HTERT RPE-1 (cell line): Measurements from ENCODE around the gene DARS1.

Source experiments
- in situ Hi-C: fragments of 300-500 bp; cut with MboI; formaldehyde crosslinking; loops from 4 replicates; pipeline ENCODE4 v1.14.3; 2020; ENCODE audit warnings: low sequenced_read_pairs

DARS1 gene

DNA sequence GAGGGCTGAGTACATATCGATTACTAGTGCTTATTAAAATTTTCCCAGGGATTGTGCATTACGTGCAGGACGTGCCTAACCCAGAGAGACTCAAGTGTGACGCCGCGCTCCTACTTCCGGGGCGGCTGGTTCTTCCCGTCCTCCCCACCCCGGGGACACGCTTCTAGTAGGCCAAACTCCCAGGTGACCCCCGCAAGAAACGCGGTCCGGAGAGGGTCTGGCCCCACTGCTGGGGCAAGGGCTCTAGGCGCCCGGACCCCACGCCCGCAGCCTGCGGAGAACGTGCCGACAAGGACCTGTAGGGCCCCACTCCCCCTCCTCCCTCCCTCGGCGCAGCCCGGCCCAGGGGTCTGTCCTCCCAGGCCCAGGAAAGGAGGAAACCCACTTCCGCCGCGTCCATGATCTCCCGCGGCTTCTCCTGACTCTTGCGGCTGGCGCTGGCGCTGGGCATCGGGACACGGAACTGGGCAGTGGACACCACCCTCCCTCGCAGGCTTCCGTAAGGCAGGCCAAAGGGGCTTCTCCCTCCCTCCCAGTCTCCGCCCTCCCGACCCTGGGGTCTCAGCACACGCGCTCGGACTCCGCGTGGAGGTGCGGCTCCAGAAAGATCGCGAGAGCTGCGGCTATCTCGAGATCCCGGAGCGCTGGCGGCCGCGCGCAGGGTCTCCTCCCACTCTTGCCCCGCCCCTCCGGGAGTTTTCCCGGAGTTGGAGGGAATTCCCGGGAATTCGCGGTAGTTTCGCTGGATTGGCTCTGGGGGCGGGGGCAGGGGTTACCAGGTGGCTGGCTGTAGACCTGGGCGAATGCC, at the start of gene DARS1:
TSS of gene DARS1 (minus strand) at position 609 of the 808 bp plus-strand sequence. CDS start at position 451, 158 bp downstream.
- in situ Hi-C loops = no loop called here

DNA sequence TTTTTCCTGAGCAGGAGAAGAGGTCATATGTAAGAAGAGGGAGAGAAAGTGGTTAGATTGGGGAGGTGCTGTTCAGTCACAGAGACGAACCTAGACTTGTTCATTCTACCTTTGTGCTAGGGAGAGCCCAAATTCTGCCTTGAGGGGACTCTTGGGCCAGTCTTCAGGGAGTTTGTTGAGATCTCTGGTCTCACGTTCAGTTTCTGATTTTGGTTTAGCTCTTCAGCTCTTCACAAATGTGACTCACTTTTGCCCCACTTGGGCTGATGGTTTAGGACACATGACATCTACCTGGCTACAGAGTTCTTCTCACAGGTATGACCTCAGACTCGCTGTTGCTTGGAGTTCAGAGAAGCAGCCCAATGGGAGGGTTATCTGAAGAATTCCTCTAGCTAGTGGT, 49.2 kb upstream of the DARS1 start:
- in situ Hi-C loops = no loop called here

DNA sequence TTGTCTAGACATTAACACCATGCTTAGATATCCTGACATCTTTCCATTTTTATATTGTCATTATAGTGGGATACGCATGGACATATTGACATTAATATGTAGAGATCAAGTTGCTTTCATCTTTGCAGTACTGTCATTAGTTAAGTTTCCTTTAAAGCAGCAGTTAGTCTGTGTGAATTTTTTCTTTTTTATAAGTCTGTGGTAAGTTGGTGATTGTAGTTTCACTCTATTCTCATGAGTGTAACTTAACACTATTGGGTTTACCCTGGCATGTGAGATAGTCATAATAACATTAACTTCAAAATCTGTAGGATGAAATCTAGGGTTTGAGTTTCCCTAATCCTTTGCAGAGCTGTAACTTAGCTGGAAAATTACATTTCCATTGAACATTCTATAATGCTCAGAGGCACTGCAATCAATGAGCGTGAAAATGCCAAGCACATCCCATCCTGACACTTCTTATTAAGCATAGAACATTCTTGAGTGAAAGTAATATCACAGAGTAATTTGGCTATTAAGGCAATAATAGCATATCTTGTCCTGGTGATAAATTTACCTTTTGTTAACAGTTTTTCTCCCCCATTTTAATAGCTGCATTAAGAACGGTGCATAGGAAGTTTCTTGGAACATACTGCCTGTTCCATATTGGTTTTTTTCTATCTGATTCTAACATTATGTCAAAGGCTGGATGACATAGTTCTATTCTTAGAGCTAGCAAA, 47.5 kb upstream of the DARS1 start:
- in situ Hi-C loops = no loop called here

DNA sequence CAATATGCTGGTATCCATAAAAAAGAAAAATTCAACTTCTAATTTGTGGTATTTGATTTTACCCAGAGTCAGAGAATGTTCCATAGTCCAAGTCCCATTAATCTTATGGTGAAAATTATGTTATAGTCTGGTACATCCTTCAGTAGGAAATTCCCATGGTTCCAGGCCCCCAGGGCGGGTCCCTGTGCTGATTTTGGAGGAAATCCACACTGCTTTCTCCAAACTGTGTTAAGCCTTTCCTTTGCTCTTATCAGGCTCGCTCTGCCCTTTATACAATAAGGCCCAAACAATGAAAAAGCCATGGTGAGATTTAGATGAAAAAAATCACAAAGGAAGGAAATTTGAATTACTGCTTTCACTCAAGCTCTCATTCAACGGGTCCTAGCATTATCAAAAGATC, 46.8 kb upstream of the DARS1 start:
- in situ Hi-C loops = no loop called here

DNA sequence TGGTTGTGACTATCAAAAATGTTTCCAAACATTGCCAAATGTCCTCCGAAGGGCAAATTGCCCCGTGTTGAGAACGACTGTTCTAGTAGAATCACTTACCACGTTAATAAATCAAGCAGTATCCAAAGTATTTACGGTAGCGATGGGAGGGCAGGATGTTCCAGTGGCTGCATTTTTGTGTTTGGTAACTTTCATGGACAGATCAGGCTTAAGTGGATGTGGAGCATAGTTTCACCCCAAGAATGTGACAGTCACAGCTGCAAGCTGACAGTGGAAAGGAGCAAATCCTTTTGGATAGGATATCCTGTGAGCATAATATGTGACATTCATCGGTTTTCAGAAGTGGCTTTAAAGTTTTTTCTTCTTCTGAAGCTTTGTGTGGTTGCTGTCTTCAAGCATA, 46.3 kb upstream of the DARS1 start:
- in situ Hi-C loops = no loop called here

DNA sequence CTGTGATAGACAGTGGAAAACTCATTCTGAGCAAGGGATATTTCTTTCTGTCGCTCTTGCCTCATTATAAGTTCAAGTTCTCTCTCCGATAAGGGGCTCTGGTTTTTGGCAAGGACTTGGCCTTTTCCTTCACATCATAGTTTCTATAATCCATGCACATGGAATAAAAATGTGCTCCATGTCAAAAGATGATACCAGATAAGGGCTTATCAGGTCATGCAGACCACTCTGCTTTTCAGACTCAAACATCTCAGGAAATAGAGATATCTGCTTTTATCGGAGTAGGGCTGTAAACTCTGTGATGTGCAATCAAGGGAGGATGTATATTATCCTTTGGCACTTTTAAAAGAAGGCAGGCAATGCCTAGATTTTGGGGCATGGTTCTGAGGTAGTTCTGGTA, 45.0 kb upstream of the DARS1 start:
- in situ Hi-C loops = no loop called here

DNA sequence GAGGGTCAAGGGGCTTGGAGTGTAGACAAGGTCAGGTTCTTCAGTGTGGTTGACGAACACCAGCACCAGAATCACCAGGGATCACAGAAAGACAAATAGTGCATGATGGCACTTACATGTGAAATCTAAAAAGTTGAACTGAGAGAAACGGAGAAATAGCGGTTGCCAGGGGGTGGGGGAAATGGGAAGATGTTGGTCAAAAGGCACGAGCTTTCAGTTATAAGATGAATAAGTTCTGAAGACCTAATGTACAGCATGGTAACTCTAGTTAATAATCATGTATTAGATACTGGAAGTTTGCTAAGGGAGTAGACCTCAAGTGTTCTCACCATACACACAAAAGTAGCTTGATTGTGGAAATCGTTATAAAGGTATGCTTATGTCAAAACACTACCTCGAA, 43.7 kb upstream of the DARS1 start:
- in situ Hi-C loops = no loop called here

DNA sequence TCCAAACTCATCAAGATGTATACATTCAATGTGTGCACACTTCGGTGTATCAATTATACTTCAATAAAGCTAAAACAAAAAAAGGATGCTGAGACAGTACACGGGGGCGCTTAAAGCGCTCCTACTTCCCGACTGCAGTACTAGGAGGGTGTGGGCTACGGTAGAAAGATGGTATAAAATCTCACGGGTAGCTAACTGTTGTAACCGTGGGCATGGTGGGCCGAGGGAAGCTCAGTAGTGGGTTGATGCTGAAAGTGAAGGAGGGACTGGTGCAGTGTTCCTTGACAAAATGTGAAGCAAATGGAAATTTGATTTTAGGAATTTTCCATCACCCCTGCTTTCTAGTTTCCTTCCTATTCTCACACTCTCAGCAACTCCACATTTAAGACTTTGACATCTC, 42.6 kb upstream of the DARS1 start:
- in situ Hi-C loops = no loop called here

DNA sequence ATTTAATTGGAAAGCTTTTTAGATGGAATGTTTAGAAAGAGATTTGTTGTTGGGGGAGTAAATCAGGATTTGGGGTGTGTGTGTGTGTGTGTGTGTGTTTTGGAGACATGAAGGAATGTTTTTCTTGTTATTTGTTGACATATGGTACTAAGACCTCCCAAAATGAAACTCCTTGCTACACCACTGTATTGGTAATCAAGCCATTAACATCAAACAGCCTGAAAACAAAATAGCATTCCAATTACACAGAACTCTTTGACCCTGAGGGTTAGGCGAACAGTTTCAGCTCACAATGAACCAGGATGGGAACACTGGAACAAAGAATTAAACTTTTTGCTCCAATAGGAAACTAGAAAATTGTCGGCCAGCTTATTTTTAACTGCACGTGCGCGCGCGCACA, 41.7 kb upstream of the DARS1 start:
- in situ Hi-C loops = no loop called here

DNA sequence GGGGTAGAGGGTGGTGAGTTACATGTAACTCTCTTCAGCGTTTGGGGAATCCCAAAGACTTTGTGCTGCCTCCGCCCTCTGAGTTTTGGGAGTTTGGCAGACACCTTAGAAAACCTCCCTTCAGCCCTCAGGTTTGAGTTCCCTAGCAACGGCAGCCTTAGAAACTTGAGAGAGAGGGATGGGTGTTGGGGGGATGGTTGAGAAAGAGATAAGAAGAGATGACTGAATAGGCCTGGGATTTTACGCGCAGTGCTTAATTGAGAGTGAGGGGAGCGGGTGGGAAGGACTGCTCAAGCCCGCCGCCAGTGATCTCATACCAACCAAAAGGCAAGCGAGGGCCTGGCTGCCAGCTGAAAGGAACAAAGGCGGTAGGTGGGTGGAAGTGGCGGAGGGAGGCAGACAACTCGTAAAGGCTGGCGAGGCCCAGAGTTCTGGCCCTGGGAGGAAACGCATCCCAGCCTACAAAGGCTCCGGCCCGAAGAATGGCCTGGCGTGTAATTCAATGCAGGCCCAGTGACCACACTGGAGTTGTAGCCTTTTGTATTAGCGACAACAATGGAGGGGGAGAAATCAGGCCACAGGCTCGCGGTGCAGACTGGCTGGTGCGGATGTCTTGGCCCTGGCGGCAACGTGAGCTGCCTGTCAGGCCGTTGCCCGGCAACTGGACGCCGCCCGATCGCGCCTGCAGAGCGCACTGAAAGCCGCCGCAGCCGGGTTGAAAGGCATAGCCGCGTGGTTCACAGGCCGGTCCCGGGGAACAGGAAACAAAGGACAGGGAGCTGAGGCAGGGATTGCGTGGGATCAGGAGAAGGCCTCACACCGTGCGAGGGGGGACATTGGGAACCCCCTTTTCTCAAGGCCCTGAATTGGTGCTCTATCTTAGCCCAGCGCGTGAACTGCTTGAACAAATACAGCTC, 39.9 kb upstream of the DARS1 start:
- in situ Hi-C loops = no loop called here

DNA sequence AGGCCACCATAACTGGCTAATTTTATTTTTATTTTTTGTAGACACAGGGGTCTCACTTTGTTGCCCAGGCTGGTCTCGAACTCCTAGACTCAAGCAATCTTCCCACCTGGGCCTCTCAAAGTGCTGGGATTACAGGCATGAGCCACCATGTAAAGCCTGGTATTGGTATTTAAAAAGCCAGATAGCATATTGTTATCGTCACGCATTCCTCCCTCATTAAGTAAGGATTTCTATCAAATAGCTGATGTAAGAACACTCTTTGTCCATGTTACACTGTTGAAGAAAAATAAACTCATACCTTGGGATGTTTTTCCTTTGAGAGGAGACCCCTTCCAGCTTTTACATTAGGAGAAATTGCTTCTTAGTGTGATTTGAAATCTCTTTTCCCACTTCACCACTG, 39.2 kb upstream of the DARS1 start:
- in situ Hi-C loops = no loop called here

DNA sequence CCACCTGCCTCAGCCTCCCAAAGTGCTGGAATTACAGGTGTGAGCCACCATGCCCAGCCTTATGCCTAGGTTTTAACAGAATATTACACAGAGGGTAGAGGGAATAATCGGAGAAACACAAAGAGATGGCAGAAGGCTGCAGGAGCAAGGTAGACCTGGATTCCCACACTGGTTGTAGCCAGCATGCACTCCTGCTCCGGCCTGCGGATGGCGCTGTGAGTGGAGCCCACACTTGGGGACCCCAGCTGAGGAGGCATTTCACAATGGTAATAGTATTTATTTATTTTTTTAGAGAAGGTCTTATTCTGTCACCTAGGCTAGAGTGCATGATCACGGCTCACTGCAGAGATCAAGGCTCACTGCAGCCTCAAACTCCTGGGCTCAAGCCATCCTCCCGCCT, 38.8 kb upstream of the DARS1 start:
- in situ Hi-C loops = no loop called here

DNA sequence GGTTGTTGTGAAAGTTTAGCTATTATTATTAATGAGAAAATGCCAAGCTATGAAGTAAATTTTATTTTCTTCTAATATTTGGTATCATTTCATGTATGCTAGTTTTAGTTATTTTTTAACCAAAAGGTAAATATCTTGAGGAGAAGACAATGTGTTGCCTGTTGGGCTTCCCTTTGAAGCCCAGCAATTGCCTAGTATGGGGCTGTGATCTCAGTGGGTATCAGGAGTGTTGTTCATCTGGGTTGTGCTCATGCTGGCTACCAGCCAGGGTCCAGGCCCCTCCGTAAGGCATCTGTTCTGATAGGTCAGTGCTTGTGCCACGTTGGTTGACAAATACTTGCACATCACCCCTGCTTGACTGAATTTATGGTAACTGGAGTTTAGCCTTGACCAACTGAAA, 38.0 kb upstream of the DARS1 start:
- in situ Hi-C loops = no loop called here

DNA sequence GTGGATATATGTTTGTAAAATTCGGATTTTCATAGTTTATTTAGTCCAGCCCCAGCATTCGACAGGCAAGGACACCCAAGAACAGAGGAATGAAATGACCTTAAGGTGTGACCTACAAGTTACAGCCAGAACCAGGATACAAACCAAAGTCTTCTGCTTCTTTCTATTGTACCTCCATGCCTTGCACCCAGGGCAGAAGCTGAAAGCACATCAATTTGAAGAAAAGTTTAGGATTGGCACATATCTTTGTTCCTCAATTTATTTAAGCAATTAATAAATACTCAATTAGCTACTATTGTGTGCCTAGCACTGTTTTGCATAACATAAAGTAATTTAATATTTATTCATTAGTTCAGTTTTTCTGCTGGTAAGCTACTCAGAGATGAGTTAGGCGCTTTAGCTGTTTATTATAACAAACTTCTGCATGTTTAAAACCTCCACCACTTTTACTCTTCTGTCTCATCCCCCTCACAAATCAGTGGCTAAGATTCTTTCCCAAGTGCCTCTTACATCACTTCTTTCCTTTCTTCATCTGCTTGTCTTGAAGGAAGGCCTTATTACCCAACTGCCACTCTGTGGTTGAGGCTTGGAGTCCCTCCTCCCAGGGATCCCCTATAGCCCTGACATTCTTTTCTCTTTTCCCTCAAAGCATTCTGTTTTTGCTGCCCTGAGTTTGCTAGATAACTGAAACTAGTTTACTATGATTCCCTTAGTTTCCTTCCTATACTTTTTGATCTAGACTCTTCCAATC, 37.1 kb upstream of the DARS1 start:
- in situ Hi-C loops = no loop called here

DNA sequence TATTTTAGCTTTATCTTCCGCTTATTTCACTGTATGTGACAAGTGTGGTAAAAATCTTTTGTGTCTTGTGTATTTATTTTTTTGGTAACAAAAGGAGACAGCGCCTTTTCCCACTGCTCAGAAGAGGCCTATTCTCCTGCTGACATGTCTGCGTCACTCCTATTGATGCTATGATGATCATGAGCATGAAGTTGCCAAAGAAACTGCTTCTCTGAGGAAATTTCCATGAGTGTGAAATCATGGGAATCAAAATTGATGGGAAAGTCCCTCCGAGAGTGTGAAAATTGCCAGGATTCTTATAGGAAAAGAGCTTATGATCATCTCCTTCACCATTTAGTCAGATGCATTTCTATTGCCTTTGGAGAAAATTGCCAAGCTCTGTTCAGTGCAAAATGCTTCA, 36.5 kb upstream of the DARS1 start:
- in situ Hi-C loops = no loop called here

DNA sequence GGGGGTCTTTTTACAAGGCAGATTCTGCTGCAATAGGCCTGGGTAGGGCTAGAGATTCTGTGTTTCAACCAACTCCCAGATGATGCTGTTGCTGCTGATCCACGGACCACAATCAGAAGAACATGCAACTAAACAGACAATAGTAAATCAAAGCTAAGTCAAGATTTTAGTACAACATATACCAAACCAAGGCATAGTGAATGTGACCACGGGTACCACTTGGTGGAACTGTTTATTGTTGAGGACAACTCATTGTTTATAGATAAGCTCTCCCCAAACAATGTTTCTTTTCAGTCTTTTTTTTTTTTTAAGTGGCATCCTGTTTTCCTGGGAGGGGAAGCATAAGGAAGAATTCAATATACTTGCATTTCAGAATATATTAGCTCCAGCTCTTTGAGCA, 36.0 kb upstream of the DARS1 start:
- in situ Hi-C loops = no loop called here

DNA sequence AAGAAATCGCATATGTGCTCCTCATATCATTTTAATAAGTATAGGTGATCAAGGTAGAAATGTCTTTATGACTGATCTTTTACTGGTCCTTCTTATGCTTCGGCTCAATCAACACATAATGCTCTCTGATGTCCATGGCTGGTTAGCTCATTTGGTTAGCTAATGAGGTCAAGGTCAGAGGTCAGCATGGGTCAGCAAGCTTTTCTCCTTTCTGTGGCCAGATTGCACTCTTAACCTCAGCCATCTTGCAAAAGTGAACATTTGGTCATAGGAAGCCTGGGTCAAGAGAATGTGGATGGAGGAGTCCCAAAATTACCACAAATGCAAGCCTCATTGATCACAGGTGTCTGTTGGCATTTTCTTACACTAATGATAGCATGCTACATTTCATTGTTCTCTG, 35.4 kb upstream of the DARS1 start:
- in situ Hi-C loops = no loop called here

DNA sequence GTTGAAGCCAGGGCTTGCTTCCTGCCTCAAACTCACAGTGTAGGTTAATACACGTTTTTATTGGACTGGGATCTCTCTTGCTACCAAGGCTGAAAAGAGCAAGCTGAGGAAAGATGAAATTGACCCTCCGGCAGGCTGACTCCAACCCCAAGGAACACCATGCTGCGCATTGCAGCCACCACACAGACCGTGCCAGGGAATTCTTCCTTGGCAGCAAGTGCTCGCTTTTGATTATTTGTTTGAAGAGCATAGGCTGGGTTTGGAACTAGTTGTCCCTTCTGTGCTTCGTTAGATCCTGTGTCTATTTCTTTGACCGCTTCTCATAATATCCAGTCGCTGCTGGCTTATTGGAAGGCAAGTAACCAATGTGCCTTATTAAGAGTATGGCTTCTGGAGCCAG, 34.4 kb upstream of the DARS1 start:
- in situ Hi-C loops = no loop called here

DNA sequence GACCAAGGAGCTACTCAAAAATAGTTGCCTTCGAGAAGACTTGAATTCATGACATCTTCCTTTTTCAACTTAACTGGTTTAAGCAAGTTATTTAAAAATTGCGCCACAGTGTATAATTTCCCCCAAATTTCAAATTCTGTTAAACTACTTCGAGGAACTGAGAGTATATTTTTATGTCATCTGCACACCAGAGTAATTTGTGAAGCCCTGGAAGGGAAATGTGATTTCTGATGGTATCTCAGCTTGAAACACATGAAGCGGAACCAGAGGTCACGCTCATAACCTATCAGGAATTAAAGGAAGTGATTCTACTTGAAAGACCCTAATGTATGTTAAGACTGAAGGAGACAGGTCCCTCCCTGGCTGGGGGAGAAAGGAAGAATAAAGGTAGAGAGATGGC, 33.9 kb upstream of the DARS1 start:
- in situ Hi-C loops = no loop called here

DNA sequence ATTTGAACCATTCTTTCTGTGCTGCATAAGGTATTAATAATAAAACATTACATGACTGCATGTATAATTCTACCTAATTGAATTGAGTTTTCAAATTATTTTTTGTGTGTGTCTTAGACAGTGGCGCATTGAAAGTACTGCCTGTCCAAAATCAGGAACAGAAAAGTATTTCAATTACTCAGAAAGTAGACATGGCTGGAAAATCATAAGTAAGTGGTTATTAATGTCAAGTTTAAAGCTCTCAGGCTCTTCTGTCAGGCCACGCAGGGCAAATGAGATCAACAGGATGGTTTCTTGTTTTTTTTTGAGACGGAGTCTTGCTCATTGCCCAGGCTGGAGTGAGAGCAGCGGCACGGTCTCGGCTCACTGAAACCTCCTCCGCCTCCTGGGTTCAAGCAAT, 32.4 kb upstream of the DARS1 start:
- in situ Hi-C loops = no loop called here

DNA sequence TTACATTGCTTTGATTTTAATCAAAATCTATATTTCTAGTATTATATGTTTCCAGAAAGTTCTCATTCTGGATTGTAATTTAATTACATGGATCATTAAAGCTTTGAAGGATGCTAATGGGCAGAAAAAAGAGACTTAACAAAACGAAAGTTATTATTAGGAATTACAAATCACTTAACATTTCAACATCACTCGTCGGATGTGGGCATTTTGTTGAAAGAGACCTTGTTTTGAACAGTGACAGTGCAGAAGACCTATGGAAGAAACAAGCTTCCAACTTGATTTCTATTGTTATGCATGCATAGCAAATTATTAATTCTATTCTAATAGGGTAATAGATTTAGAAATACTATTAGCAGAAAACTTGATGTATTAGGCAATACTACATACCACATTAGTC, 31.4 kb upstream of the DARS1 start:
- in situ Hi-C loops = no loop called here
